Loucy (cell line): ENCODE data around the gene DCAF4L1.

ENCODE experiments used
- H2AFZ ChIP-seq: fragments of 200-600 bp; sonication (generic); 2 replicates; pipeline ENCODE4 v1.6.0; 2016; ENCODE audit warnings: antibody characterized with exemption, mild to moderate bottlenecking, low read length, moderate library complexity
- H3F3A ChIP-seq: fragments of 200-600 bp; 2 replicates; pipeline ENCODE4 v1.6.0; 2016; ENCODE audit warnings: antibody characterized with exemption, low read depth, mild to moderate bottlenecking
- H3K27me3 ChIP-seq: fragments of 200-600 bp; sonication (generic); 2 replicates; pipeline ENCODE4 v1.6.1; 2014; ENCODE audit warnings: low read length, mild to moderate bottlenecking; ENCODE audit not compliant: insufficient read depth, poor library complexity, severe bottlenecking
- H3K36me3 ChIP-seq: fragments of 200-600 bp; sonication (generic); 2 replicates; pipeline ENCODE4 v1.6.1; 2016; ENCODE audit warnings: low read length; ENCODE audit not compliant: insufficient read depth
- H3K4me1 ChIP-seq: fragments of 200-600 bp; sonication (generic); 2 replicates; pipeline ENCODE4 v1.5.1; 2014; ENCODE audit warnings: low read length, mild to moderate bottlenecking; ENCODE audit not compliant: insufficient read depth, poor library complexity, severe bottlenecking
- H3K4me2 ChIP-seq: fragments of 200-600 bp; sonication (generic); 2 replicates; pipeline ENCODE4 v1.6.0; 2014; ENCODE audit warnings: antibody characterized with exemption, low read length, low read depth, mild to moderate bottlenecking; ENCODE audit not compliant: poor library complexity, severe bottlenecking
- H3K4me3 ChIP-seq: fragments of 200-600 bp; sonication (generic); 2 replicates; pipeline ENCODE4 v1.5.1; 2014; ENCODE audit warnings: low read length, mild to moderate bottlenecking, mixed read lengths; ENCODE audit not compliant: poor library complexity, severe bottlenecking
- H3K79me2 ChIP-seq: fragments of 200-600 bp; sonication (generic); 2 replicates; pipeline ENCODE4 v1.6.1; 2014; ENCODE audit warnings: low read length; ENCODE audit not compliant: insufficient read depth
- H3K9ac ChIP-seq: fragments of 200-600 bp; sonication (generic); 2 replicates; pipeline ENCODE4 v1.6.0; 2014; ENCODE audit warnings: mild to moderate bottlenecking, low read depth, low read length, moderate library complexity; ENCODE audit not compliant: poor library complexity, severe bottlenecking
- H3K9me2 ChIP-seq: fragments of 200-600 bp; sonication (generic); replicated peaks from 2 replicates; pipeline ENCODE4 v1.6.1; 2016; ENCODE audit warnings: low read depth, low read length, mixed read lengths
- H3K9me3 ChIP-seq: fragments of 200-600 bp; sonication (generic); 2 replicates; pipeline ENCODE4 v1.6.1; 2014; ENCODE audit warnings: mild to moderate bottlenecking, antibody characterized with exemption, low read length, low read depth; ENCODE audit not compliant: insufficient read depth
- H4K20me1 ChIP-seq: fragments of 200-600 bp; sonication (generic); 2 replicates; pipeline ENCODE4 v1.6.0; 2014; ENCODE audit warnings: antibody characterized with exemption, low read length, mild to moderate bottlenecking; ENCODE audit not compliant: insufficient read depth, poor library complexity, severe bottlenecking
- EZH2phosphoT487 ChIP-seq: fragments of 200-600 bp; IDR thresholded peaks from 2 replicates; pipeline ENCODE4 v1.6.1; 2018; ENCODE audit warnings: antibody characterized with exemption, mild to moderate bottlenecking, moderate library complexity, borderline replicate concordance
- TF ChIP-seq, protein P1 (sequence below): fragments of 200-600 bp; sonication (generic); conservative IDR thresholded peaks from 2 replicates; pipeline ENCODE4 v1.5.1; 2014; ENCODE audit warnings: mild to moderate bottlenecking, antibody characterized with exemption, low read length

Gene DCAF4L1

DNA sequence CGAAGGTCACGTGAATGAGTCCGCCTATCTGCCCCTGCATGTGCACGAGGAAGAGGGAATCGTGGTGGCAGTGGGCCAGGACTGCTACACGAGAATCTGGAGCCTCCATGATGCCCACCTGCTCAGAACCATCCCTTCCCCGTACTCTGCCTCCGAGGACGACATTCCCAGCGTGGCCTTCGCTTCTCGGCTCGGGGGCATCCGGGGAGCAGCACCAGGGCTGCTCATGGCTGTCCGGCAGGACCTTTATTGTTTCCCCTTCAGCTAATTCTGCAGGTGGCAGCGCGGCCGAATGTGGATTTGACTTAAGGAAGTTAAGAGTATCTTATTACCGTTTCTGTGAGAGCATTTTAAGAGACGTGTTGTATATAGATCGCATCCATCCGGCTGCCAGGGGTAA lies 1.2 kb downstream of the DCAF4L1 start:
- Histone ChIP-seq H3K9ac (no peak overlapping the region), H3K4me3 (no peak overlapping the region), H3K9me3 (no peaks in the 10 kb centered on the region), H3K9me2 (no peaks in the 10 kb centered on the region), H3K27me3 (no peaks in the 10 kb centered on the region), H3K36me3 (no peaks in the 10 kb centered on the region), H3K79me2 (no peaks in the 10 kb centered on the region), H3K4me1 (no peaks in the 10 kb centered on the region), H2AFZ (no peak overlapping the region), H3F3A (no peaks in the 10 kb centered on the region), H4K20me1 (no peaks in the 10 kb centered on the region), H3K4me2 (no peak overlapping the region)
- no peak for TF ChIP-seq EZH2phosphoT487
- TF ChIP-seq, protein P1, sequence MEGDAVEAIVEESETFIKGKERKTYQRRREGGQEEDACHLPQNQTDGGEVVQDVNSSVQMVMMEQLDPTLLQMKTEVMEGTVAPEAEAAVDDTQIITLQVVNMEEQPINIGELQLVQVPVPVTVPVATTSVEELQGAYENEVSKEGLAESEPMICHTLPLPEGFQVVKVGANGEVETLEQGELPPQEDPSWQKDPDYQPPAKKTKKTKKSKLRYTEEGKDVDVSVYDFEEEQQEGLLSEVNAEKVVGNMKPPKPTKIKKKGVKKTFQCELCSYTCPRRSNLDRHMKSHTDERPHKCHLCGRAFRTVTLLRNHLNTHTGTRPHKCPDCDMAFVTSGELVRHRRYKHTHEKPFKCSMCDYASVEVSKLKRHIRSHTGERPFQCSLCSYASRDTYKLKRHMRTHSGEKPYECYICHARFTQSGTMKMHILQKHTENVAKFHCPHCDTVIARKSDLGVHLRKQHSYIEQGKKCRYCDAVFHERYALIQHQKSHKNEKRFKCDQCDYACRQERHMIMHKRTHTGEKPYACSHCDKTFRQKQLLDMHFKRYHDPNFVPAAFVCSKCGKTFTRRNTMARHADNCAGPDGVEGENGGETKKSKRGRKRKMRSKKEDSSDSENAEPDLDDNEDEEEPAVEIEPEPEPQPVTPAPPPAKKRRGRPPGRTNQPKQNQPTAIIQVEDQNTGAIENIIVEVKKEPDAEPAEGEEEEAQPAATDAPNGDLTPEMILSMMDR = no peak

DNA sequence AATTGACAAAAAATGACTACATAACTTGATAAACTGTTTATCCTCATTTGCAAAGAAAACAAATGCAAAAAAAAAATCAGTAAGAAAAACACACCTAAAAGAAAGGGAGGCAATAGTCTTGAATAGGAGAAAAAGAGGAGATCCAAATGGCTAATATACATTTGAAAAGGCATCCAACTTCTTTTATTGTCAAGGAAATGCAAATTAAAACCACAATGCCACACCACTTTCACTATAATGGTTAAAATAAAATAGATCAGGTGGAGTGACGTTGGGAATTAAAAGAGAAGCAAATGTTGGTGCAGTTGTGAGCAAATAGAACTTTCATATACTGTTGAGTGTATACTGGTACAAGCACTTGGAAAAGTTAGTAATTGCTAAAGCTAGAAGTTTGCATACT lies 3.6 kb downstream of the DCAF4L1 start:
- Histone ChIP-seq H3K9me2 (no peaks in the 10 kb centered on the region), H4K20me1 (no peaks in the 10 kb centered on the region), H3K9me3 (no peaks in the 10 kb centered on the region), H3K79me2 (0 out of 2 replicates have a peak, but pooled peaks cover 8% of the 10 kb centered on the region), H3K4me2 (no peak overlapping the region), H3F3A (no peaks in the 10 kb centered on the region), H2AFZ (no peak overlapping the region), H3K9ac (no peak overlapping the region), H3K4me1 (peaks cover 10% of the 10 kb centered on the region), H3K4me3 (no peak overlapping the region), H3K36me3 (no peaks in the 10 kb centered on the region), H3K27me3 (no peaks in the 10 kb centered on the region)
- TF ChIP-seq, protein P1 = no peak
- TF ChIP-seq EZH2phosphoT487 = no peak

DNA sequence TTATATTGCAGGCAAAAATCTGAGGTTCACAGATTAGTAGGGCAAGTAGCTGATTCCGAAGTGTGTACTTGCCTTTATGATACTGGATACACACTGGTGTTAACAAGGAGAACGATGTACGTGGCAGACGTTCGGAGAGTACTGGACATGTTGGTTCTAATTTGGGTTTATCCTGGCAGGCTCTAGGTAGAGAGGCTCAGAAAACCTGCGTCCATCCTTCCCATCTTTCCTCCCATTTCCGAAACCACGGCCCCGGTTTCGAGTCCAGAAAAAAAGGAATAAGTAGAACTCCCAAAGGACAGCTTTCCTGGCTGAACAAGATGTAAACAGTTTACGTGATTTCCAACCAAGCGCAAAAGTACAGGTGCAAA lies 8.4 kb downstream of the DCAF4L1 start:
- peak overlapping the region; percentile 91 for H3K4me3 ChIP-seq
- H3F3A ChIP-seq = no peaks in the 10 kb centered on the region
- peak overlapping the region; percentile 90 for H3K9ac ChIP-seq
- no peaks in the 10 kb centered on the region for H3K9me2 ChIP-seq
- H3K36me3 ChIP-seq = no peaks in the 10 kb centered on the region
- peak overlapping the region; percentile 94 for H2AFZ ChIP-seq
- H3K4me1 ChIP-seq = peaks cover 32% of the 10 kb centered on the region
- TF ChIP-seq, protein P1 = no peak
- TF ChIP-seq EZH2phosphoT487 = no peak
- no peaks in the 10 kb centered on the region for H3K9me3 ChIP-seq
- no peaks in the 10 kb centered on the region for H3K27me3 ChIP-seq
- peaks cover 11% of the 10 kb centered on the region for H4K20me1 ChIP-seq
- H3K4me2 ChIP-seq = peak overlapping the region; percentile 84
- H3K79me2 ChIP-seq = peaks cover 36% of the 10 kb centered on the region
